GM19467 (cell line): ENCODE data around the gene GNAO1.

Source experiments
- ATAC-seq: cut with Tn5 transposase; IDR thresholded peaks from one replicate; pipeline ENCODE4 v1.9.1; 2021; ENCODE audit warnings: mild to moderate bottlenecking, moderate library complexity; ENCODE audit not compliant: unreplicated experiment

Gene GNAO1

DNA sequence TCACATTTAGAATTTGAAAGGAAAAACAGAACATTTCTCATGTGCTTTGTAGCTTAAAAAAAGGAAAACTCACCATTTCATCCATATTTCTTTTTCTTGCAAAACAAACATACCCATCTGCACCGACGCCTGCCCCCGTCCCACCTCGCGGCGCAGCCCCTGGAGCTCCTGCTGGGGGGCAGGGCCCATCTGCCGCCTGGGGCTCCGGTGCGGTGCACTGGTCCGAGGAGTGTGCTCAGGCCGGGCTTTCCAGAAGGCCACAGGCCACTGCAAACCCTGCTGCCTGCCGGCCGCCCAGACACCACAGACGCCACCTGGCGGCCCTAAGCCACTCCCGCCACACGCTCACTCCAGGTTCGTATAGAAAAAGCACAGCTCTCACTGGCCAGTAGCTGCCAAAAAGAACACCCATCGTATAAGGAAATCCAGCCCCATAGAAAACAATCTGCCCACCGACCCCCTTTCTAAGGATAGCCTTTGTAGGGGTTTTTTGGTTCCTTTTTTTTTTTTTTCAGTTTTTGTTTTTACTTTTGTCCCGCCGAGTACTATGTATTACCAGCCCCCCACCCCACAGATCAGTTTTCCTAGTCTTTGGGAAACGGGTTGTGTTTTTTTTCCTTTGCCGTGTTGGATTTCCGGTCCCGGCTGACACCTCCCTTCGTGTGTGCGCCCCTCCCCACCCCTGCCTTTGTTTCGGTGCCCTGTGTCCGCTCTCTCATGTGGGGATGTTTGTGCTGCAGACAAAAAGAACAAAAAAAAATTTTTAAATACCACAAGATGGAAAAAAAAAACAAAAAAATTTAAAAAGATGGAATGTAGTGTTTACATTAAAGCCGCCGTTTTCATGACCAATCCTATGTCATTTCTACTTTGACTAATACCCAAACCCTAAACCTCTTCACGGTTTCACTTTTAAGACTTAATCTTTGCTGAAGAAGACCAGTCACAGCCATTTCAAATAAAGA is 165.3 kb downstream of the GNAO1 start:
- ATAC-seq = peak; percentile 82

DNA sequence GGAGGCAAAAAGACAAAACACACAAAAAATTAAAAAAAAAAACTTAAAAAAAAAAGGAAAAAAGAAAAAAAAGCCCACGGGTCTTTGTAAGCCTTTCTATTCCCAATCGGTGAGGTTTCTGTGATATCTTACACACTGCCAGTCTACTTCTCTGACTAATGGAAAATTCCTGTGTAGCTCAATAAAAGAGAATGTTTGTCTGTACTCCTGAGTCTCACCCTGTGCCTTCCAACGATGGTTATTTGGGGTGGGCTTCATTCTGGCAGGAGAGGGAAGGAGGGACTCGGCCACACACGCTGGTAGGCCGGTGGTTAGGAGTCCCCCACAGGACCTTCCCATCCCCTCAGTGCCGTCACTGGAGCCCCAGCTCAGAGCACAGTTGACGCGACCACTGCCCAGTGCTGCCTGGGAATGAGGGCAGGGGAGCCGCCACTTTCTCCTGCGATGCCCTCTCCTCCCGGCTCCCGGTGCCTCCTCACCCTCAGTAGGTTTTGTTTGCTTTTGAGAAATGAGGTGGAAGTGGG is 166.0 kb downstream of the GNAO1 start:
- no peak for ATAC-seq

DNA sequence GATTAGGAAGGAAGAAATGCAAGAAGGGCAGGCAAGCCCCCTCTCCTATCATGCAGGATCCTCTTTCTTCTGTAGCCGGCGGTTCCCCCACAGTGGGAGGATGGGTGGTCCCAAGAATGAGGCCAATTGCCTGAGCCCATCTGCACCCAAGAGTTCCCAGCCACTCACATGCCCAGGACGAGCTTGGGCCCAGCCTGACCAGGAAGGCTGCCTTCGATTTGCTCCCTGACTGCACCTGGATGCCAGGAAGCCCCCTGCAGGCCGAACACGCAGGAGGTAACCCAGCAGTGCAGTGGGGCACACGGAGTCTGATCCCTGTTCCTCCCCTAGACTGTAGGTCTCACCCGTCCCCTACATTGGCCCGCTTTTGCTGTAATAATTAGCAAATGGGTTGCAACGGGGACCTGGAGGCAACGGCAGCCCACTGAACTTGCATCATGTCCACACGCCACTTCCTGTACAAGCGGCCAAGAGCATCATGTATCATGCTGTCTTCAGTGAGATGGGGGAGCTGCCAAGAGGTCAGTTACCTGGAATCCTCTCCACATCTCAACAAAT is 166.6 kb downstream of the GNAO1 start:
- ATAC-seq = no peak

DNA sequence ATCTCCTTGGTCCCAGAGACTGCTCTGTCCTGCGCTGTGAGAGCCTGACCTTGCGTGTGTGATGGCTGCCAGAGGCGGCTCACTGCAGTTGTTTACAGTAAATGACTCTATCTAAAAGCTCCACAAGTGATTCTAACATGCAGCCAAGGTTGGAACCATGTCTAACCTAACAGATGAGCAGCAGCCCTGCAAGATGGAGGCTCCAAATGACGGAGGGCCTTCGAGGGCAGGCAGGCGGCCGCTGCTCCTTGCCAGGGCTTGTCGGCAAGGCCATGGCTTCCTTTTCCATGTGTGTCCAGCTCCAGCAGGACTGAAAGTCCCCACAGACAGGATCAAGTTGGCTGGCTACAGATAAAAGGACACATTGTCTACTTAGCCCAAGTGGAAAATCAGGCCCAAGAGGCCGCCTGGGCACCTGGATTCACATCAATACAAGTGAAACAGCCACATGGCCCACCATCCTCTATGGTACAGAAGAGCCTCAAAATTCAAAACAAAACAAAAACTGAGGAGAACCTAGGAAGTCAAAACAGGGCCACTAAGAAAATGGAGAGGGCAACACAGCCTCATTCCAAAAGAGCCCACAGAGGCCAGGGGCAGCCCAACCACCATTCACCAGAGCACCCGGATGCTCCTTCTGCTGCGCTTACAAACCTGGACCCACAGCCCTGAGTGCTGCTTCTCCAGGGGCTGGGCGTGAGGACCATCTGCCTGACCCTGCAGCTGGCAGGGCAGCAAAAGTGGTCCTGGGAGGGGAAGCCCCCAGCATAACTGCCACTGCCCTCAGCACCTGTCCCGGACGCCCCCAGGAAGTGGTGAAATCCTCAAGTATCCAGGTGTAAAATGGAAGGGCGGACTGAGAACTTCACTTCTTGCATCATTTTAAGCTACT is 169.1 kb downstream of the GNAO1 start:
- no peak for ATAC-seq

DNA sequence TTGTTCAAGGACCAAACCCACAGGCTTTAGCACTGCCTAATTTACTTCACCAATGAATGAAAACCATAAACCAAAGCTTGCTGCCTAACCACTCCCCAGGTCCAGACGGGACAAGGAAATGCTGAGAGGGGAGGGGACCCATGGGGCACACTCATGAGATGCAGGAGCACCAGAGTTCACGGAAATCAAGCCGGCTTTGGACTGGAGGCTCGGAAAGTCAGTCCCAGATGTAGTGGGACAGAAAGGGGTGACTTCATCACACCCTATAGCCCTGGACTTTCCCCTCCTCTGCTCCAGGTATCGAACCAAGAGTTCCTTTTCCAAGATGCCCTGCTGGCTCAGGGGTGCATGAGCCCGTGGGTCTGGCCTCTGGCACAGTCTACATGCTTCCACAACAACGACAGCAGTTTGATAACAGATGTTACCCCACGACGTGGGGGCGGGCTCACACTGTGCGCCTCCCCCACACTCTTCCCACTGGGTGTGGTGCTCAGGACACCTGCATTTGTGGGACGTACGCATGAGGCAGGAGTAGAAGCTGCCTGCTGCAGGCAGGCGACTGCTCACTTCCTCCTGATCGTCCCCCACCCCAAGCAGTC is 170.9 kb downstream of the GNAO1 start:
- ATAC-seq = no peak

DNA sequence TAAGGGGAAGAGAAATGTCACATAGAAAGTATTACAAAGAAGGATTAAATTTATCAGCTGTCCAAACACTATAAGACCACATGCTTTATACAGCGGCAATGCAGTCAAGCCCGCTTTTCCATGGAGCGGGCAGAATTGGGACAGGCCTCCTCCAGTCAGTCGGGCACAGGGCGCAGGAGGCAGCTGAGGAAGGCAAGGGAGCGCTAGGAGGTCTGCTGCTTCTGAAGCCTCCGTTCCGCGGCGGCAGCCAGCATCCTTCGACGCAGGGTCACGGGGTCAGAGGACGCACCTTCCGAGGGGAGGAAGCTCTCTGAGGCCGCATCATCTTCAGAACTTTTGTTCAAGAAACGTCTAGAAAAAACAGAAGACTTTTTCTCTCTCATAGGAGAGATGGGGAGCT is 171.4 kb downstream of the GNAO1 start:
- no peak for ATAC-seq

DNA sequence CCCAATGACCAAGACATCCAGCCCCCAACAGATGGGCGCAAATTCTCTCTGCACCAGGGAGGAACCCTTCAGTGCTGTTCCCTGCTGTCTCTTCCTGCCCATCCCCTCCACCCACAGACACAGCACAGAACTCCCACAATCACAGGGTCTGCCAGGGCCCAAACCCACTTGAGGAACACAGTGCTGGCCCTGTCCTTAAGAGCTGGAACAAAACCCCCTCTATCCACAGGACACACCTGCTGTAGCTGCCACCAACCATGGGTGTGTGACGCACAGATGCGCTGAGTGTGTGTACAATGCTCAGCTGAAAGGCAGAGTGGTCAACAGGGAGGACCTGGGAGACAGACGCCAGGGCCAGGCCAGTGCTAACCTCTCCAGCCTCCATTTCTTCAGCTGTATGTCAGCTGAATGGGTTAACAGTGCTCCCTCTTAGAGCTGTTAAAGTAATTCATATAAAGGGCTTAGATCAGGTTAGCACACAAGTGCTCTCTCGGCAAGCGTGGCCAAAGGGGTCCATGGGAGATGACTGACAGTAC is 172.0 kb downstream of the GNAO1 start:
- ATAC-seq = no peak

DNA sequence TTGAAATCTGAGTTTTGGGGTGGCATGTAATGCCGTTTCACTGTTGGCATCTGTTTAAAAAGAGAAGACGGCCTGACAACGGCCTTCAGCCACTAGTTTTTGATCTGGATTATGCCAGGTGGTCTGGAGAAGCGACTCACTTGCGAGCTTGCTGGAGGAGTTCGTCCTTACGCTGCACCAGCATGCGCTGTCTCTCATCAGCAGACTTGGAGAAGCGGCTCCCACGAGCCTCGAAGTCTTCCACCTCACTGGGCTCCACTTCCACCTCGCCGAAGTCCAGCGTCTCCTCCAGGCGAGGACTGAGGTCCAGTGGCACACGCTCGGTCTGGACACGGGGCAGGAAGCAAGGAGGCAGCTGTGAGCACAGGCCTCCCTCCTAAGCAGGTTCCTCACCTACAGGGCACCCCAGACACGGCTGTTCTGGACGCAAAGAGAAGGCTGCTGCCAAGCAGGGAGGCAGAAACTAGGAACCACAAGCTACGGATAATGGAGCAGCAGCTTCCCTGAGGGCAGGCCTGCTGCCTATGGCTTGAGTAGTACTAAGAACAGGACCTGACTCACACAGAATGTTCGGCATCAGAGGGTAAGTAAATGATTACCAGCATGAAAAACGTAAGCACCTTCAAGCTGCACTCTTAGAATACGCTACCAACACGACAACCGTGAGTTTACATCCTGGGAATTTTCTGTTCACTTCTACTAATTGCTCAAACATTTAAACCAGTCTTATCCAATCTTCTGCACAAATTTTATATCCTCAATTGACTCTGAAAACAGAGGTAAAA is 172.7 kb downstream of the GNAO1 start:
- no peak for ATAC-seq

DNA sequence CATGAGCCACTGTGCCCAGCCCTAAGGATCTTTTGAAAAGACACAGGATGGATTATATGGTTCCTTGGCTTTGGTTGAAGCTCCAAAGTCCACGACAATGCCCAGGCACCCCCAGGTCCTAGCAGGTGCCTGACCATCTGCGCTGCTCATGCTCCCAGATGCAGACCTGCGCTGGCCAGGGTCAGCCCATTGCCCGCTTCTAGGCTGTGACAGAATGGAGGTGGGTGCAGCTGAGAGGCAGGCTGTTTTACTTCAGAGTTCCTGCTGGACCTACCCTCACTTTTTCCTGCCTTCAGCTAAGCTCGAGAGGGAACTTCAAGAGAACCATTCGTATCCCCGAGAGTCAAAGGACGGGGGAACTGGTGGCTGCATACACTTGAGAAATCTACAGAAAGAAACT is 173.6 kb downstream of the GNAO1 start:
- no peak for ATAC-seq

DNA sequence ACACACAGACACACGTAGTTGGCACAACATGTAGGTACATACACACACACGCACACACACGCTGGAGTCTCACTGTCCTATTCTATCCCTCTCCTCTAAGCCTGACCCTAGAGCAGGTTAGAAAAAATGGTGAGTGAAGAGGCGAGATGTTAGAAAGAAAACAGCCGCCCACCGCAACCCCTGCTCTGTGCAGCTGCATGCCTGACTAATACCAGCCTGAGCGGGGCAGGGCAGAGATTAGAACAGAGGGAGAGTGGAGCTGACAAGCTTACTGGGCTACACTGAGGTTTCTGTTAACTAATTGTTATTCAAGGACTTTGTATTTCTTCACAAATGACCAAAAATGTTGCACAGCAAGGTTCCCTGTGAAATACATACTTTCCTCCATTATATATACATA is 174.3 kb downstream of the GNAO1 start:
- ATAC-seq = no peak

DNA sequence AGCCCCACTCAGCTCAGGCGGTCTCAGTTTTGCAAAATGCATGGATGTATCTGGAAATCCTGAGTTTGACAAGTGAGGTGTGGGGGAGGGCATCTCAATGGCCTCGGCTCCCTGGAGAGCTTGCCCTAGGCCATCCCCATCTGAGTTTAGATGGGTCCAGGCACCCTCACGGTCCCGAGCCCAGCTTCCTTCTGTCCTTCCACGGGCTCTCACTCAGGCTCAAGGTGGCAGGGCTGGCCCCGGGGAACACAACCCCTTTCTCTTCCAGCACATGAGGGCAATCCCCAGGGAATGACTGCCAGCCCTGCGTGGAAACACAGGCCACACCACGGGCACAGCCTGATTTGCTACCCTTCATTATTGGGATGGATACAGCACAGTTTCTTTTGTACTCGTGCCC is 175.7 kb downstream of the GNAO1 start:
- ATAC-seq = no peak

DNA sequence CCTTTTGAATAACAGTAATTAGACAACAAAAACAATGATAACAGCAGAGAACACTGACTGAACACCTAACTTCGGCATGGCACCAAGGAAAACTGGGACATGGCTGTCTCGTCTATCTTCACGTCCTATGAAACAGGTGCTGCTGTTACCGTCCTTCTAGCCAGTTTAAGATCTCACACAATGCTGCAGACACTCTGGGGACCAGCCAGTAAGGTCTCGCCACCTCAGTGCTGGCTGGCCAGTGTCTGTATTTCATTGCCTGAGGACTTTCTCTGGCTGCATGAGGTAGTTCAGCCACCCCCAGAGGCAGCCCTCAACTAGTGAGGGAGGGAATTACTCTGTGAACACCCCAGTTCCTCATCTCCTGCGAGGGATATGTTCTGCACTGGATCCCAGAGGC is 176.5 kb downstream of the GNAO1 start:
- no peak for ATAC-seq

DNA sequence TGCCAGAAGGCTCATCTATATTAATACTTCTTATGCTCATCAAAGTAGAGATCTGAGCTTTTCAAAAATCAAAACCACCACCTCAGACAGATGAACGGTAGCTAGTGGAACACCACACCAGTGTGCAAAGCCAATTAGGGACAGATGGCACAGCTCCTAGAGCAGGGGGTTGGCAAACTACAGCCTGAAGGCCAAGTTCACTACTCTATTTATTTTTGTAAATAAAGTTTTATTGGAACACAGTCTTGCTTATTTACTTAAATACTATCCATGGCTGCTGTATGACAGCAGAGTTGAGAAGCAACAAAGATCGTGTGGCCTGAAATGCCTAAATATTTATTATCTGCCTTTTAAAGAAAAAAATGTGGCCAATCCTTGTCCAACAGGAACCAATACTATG is 177.3 kb downstream of the GNAO1 start:
- ATAC-seq = no peak

DNA sequence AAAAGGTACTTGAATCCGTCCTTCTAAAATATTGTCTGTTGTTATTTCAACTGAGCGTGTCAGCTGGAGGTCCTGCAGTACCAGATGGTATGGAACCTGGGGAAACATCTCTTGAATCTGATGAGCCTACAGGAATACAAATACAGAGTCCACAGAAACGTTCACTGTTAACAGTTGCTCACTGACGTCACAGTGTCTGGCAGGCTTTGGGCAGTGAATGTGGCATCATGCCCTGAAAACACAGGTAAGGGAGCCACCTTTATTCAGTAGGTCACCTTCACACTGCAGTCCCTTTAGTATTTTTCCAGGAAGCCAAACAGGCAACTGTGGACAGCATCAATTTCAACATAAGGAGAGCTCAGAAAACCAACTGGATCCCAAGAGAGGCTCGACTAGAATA is 177.9 kb downstream of the GNAO1 start:
- ATAC-seq = no peak

DNA sequence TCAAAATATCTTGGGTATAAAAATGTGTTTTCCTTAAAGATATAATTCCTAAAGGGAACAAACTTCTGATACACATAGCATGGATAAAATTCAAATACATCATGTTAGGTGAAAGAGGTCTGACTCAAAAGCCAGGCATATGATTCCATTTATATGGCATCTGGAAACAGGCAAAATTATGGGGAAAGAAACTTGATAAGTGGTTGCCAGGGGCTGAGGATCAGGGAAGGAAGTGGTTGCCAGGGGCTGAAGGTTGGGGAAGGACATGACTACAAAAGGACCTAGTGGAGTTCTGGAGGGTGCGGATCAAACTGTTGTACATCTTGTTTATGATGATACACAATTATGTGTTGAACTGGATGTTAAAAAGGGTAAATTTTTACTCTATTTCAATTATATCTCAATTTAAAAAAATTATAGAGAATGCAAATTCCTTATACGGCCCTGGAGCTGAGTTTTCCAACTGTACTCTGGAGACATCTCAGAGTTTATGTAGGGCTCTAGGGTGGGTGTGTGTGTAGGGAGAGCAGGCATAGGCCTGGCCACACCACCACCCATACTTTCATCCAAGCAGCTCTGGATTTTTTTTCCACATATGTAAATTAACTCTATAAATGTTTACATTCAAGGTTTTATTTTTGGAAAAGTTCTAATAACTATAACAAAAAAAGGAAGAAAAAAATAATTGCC is 179.0 kb downstream of the GNAO1 start:
- no peak for ATAC-seq

DNA sequence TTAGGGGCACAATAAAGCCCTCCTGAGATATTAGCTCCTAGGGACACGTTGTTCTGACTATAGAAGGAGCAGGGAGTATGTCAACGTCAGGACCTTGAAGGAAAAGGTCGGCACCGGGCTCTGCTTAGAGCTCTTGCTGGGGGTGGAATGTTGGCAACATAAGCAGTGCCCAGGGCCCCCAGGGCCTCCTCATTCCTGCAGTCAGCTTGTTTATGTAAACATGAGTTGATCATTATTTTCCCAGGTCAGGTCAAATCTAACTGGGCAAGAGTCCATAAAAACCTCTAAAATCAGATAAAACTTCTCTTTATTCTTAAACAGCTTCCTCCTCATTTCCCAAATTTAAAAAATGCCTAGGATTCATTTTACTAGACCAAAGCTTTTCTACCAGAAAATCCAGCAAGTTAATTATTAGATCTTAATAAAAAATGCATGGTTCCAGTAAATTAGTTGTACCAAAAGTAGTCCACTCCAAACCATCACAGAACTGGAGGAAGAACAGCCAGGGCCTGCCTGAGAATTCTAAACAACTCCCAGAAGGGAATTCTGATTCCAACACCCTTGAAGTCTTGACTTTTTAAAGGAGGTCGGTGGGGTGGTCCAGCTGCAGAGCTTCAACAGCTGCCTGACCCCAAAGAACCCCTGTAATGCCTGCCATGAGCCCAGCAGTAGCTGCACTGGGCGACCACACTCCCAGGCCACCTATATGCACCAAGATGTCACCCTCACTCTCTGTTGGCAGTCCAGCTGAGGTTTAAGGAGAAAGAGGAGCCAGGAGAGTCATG is 179.8 kb downstream of the GNAO1 start:
- no peak for ATAC-seq

DNA sequence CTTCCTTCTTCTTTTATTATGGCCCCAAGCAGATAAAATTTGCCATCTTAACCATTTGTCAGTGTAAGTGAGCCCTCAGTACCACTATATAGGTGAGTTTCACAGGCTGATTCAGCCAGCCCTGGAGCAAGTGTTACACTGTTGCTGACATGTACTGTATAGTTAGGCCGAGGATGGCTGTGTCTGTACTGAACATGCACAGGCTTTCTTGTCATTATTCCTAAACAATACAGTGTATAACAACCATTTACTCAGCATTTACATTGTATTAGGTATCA is 180.3 kb downstream of the GNAO1 start:
- ATAC-seq = no peak

DNA sequence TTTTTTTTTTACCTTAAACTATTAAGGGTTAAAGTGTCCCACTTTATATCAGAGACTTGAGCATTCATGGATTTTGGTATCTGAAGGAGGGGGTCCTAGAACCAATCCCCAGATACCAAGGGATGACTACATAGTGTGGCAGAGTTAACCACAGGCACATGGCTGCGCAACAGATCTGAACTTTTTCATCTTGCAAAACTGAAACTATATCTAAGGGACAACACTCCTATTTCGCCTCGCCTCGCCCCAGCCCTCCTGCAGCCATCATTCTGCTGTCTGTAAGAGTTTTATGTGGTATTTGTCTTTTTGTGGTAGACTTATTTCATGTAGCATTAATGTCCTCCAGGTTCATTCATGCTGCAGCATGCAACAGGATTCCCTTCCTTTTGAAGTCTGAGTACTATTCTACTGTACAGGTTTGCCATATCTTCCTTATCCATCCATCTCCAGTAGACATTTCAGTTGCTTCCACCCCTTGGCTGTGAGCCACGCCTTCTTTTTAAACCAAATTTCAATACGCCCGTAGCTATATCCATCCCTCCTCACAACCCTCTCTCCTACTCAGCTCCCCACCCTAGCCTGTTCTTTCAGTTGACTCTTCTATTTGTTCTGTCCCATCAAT is 180.8 kb downstream of the GNAO1 start:
- ATAC-seq = no peak
